GM12878 (cell line): Measurements from ENCODE around the gene CNST.

Experiments
- BCL11A ChIP-seq: IDR thresholded peaks from 2 replicates; pipeline ENCODE4 v1.6.1; 2011; ENCODE audit warnings: low read depth, low read length
- BRCA1 ChIP-seq: IDR thresholded peaks from 2 replicates; pipeline ENCODE4 v1.6.1; 2011; ENCODE audit warnings: low read depth, low read length, improper control_type of control experiment
- CHD1 ChIP-seq: IDR thresholded peaks from 2 replicates; pipeline ENCODE4 v1.6.1; 2012; ENCODE audit warnings: low read depth, low read length, improper control_type of control experiment
- CTCF ChIP-seq, 3 experiments: IDR thresholded peaks in 2 of 3; conservative IDR thresholded peaks in 1 of 3; 2 replicates each; pipeline ENCODE4 v1.5.1; 2011; ENCODE audit warnings: low read depth in 3 of 3, low read length in 3 of 3, mild to moderate bottlenecking in 3 of 3, control low read depth in 2 of 3, moderate library complexity in 2 of 3, inconsistent platforms in 1 of 3, mixed read lengths in 1 of 3; ENCODE audit not compliant: control insufficient read depth in 2 of 3, insufficient read depth in 1 of 3; ENCODE audit errors: extremely low read depth in 1 of 3
- NFYB ChIP-seq: IDR thresholded peaks from 2 replicates; pipeline ENCODE4 v1.6.1; 2011; ENCODE audit warnings: low read depth, mild to moderate bottlenecking, low read length, improper control_type of control experiment, moderate library complexity; ENCODE audit not compliant: insufficient read depth
- POLR2A ChIP-seq: IDR thresholded peaks from 2 replicates; pipeline ENCODE4 v1.6.1; 2011; ENCODE audit warnings: low read depth, mild to moderate bottlenecking, low read length
- RELA ChIP-seq: fragments of 450-650 bp; IDR thresholded peaks from 2 replicates; pipeline ENCODE4 v1.8.0; 2014; ENCODE audit warnings: borderline replicate concordance; ENCODE audit not compliant: partially characterized antibody
- RFX5 ChIP-seq: IDR thresholded peaks from 2 replicates; pipeline ENCODE4 v1.6.1; 2011; ENCODE audit warnings: low read depth, low read length, improper control_type of control experiment
- RUNX3 ChIP-seq: IDR thresholded peaks from 2 replicates; pipeline ENCODE4 v1.6.1; 2012; ENCODE audit warnings: low read length, inconsistent platforms
- SREBF2 ChIP-seq: IDR thresholded peaks from 2 replicates; pipeline ENCODE4 v1.6.1; 2012; ENCODE audit warnings: mild to moderate bottlenecking, low read length
- SRF ChIP-seq, 2 experiments: IDR thresholded peaks; 2 replicates each; pipeline ENCODE4 v1.6.1; 2011; ENCODE audit warnings: low read depth in 2 of 2, low read length in 2 of 2, mild to moderate bottlenecking in 1 of 2, moderate library complexity in 1 of 2
- TCF7 ChIP-seq: IDR thresholded peaks from 2 replicates; pipeline ENCODE4 v1.6.1; 2014; ENCODE audit warnings: antibody characterized with exemption, borderline replicate concordance

GRCh38 chr1:246544001-246544400 is 22.3 kb upstream of the CNST start:
- TF ChIP-seq TCF7 (no peak), BCL11A (no peak), BRCA1 (no peak), CTCF (IDR thresholded peaks at IDR 0.05 in 2 of 3, conservative IDR thresholded peaks at IDR 0.05 in 1 of 3; ENCODE audit: control insufficient read depth in 2 of 3, extremely low read depth in 1 of 3, insufficient read depth in 1 of 3, low read depth in 3 of 3, low read length in 3 of 3) (no peak), RUNX3 (no peak), POLR2A (no peak), CHD1 (no peak), SRF (IDR thresholded peaks at IDR 0.05; ENCODE audit: low read depth in 2 of 2, low read length in 2 of 2) (no peak), SREBF2 (no peak), RELA (no peak), NFYB (no peak), RFX5 (no peak)
